ENCODE results near the gene PIGR. TPM values are rescaled to one million over a fixed set of nuclear protein-coding genes. Genes with fewer than 3 reads are reported as not detected.
A peak's percentile ranks its signal among the peaks of the same experiment; 100 is the strongest.
"Not testable (repeated sequence)": the region's sequence is repeated elsewhere in the genome, so short reads cannot be mapped to it uniquely, and the experiment has no call there.

Gene PIGR
- total RNA-seq, 1 donor from 2014 or later: 0.25 TPM

DNA sequence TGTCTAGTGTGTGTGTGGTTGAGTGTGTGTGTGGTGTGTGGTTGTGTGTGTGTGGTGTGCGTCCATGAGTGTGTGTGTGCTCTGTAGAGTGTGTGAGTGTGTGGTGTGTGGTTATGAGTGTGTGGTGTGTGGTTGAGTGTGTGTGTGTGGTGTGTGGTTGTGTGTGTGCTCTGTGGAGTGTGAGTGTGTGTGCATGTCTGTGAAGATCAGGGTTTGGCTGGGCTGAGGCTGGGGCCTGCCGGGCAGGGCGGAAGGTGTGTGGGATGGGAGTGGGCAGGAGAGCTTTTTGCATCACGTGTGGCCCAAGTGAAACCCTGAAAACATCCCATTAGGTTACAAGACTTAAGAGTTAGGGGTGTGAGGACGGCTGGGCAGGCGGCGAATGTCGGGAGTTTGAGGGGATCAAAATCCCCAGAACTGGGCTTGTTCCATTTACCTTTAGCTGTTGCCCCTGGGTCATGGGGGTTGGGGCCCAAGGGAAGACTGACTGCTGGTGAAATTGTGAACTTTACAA lies 21.6 kb downstream of the PIGR start:
- Histone ChIP-seq H3K4me3 (no peak overlapping the region), H3K27me3 (no peaks in the 10 kb centered on the region), H3K4me1 (no peaks in the 10 kb centered on the region), H3K36me3 (no peaks in the 10 kb centered on the region), H3K9me3 (no peaks in the 10 kb centered on the region), H3K27ac (no peak overlapping the region)
- TF ChIP-seq, protein P1, sequence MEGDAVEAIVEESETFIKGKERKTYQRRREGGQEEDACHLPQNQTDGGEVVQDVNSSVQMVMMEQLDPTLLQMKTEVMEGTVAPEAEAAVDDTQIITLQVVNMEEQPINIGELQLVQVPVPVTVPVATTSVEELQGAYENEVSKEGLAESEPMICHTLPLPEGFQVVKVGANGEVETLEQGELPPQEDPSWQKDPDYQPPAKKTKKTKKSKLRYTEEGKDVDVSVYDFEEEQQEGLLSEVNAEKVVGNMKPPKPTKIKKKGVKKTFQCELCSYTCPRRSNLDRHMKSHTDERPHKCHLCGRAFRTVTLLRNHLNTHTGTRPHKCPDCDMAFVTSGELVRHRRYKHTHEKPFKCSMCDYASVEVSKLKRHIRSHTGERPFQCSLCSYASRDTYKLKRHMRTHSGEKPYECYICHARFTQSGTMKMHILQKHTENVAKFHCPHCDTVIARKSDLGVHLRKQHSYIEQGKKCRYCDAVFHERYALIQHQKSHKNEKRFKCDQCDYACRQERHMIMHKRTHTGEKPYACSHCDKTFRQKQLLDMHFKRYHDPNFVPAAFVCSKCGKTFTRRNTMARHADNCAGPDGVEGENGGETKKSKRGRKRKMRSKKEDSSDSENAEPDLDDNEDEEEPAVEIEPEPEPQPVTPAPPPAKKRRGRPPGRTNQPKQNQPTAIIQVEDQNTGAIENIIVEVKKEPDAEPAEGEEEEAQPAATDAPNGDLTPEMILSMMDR (IDR thresholded peaks at IDR 0.05): no peak
- TF ChIP-seq POLR2AphosphoS5 (IDR thresholded peaks at IDR 0.05; ENCODE audit: insufficient read depth in 1 of 2, low read depth in 1 of 2) (no peak), POLR2A (IDR thresholded peaks at IDR 0.05) (no peak)
- DNase-seq (ENCODE audit: extremely low spot score in 2 of 2): no peak
- intact Hi-C loops (cut with DNase I): no loop called here

DNA sequence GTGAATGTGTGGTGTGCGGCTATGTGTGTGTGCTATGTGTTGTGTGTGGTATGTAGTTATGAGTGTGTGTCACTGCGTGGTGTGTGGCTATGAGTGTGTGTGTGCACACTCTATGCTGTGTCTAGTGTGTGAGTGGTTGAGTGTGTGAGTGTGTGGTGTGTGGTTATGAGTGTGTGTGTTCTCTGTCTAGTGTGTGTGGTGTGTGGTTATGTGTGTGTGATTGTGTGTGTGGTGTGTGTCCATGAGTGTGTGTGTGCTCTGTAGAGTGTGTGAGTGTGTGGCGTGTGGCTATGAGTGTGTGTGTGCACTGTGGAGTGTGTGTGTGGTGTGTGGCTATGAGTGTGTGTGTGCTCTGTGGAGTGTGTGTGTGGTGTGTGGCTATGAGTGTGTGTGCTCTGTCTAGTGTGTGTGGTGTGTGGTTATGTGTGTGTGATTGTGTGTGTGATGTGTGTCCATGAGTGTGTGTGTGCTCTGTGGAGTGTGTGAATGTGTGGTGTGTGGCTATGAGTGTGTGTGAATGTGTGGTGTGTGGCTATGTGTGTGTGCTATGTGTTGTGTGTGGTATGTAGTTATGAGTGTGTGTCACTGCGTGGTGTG lies 22.2 kb downstream of the PIGR start:
- DNase-seq (ENCODE audit: extremely low spot score in 2 of 2); H3K4me3 ChIP-seq; H3K4me1 ChIP-seq: not testable (repeated sequence)

DNA sequence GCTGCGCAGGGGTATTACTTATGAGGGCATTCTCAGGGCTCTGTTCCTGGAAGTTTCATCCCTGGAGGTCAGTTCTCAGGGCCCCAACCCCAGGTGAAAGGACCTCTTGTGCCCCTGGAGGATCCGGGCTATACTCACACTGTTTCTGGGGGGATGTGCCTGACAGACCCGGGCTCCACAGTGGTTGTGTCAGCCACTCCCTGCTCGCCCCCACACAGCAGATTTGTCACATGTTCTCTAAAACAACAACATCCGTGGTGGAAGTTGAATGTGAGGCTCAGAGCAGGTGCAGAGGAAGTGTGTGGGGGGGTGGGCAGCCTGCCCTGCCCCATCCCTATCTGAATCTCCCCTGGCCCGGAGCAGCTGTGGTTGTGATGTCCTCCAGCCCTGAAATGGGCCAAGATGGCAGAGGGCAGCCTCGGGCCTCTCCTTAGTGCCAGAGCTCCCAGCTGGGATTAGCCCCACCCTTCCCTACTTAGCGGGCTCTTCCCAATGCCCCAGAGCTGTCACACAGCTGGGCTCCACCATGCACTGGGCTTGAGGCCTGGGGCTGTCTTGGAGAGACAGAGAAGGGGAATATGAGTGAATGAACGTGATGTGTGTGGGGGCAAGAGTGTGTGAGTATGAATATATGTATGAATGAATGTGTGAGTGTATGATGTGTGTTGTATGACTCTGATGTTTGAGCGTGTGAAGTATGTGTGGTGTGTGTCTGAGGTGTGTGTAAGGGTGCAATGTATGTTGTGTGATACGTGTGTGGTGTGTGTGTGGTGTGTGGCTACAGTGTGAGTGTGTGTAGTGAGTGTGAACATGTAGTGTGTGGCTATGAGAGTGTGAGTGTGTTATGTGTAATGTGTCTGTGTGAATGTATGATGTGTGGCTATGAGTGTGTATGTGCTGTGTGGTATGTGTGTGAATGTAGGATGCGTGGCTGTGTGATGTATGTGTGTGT lies 23.0 kb downstream of the PIGR start:
- TF ChIP-seq POLR2A (IDR thresholded peaks at IDR 0.05) (peak in 1 of 2 donors; percentile 13), POLR2AphosphoS5 (IDR thresholded peaks at IDR 0.05; ENCODE audit: insufficient read depth in 1 of 2, low read depth in 1 of 2) (peak in 1 of 2 donors; percentile 53)
- TF ChIP-seq, protein P1 (IDR thresholded peaks at IDR 0.05): no peak
- no peaks in the 10 kb centered on the region for H3K27me3 ChIP-seq
- no peaks in the 10 kb centered on the region for H3K9me3 ChIP-seq
- no peak for DNase-seq (ENCODE audit: extremely low spot score in 2 of 2)
- H3K4me3 ChIP-seq: no peak overlapping the region
- intact Hi-C loops (cut with DNase I): no loop called here
- no peaks in the 10 kb centered on the region for H3K36me3 ChIP-seq
- H3K4me1 ChIP-seq: no peaks in the 10 kb centered on the region
- H3K27ac ChIP-seq: peak overlapping the region; percentile 67

More for the DNA sequence above, 22.2 kb downstream of the PIGR start:
- intact Hi-C loops (cut with DNase I); H3K27me3 ChIP-seq; H3K9me3 ChIP-seq; H3K27ac ChIP-seq; H3K36me3 ChIP-seq: not testable (repeated sequence)

DNA sequence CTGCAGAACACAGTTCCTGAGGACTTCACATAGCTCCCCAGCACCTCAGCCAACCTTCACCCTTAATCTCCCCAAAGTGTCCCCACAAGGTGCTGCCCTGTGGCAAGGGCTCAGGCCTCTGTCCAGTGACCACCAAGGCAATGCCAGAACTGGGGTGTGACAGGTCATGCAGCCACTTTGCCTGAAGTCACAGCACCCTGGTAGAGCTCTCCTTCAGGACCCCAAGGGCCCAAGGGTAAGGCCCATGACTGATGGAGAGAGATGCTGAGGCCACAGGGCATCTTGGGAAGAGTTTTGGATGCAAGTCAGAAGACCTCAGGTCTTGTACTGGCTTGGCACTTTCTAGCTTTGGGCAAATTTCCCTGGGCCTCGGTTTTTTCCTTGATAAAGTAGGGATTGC lies 23.7 kb downstream of the PIGR start:
- TF ChIP-seq POLR2A (IDR thresholded peaks at IDR 0.05): no peak
- TF ChIP-seq, protein P1 (IDR thresholded peaks at IDR 0.05): no peak
- TF ChIP-seq POLR2AphosphoS5 (IDR thresholded peaks at IDR 0.05; ENCODE audit: insufficient read depth in 1 of 2, low read depth in 1 of 2): no peak
- H3K27ac ChIP-seq: peak overlapping the region; percentile 67
- no peaks in the 10 kb centered on the region for H3K27me3 ChIP-seq
- H3K4me3 ChIP-seq: no peak overlapping the region
- H3K9me3 ChIP-seq: no peaks in the 10 kb centered on the region
- H3K4me1 ChIP-seq: no peaks in the 10 kb centered on the region
- no peaks in the 10 kb centered on the region for H3K36me3 ChIP-seq
- no peak for DNase-seq (ENCODE audit: extremely low spot score in 2 of 2)
- intact Hi-C loops (cut with DNase I): no loop called here

DNA sequence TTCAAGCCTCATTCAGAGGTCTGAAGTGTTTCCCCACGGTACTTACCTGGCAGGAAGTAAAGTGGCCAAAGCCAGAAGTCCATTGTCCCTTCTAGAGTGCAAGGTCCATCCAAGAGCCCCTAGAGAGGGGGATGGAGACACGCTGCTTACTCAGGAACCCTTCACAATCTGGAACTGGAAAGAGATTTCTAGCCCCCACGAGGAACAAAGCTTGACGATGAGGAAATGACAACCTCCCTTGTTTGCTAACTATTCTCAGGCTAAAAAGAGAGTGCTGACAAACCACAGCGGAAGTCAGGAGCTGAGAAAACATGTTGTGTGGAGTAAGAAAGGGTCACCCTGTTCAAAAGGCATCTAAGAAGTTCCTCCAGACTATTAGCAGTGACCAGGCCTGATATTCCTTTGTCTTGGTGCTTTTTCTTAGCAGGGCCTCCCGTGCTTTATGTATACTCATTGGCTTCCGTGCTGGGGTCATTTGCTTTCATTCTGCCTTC lies 24.4 kb downstream of the PIGR start, which contains the start of gene FCMR:
Gene FCMR (minus strand): TSS at position 170 of the 494 bp plus-strand sequence. CDS start 87 bp downstream, at position 83.
- DNase-seq (ENCODE audit: extremely low spot score in 2 of 2): no peak
- Histone ChIP-seq H3K4me1 (no peaks in the 10 kb centered on the region), H3K36me3 (no peaks in the 10 kb centered on the region), H3K9me3 (no peaks in the 10 kb centered on the region), H3K4me3 (peak within 1 kb of the TSS in 1 of 2 donors; percentile 20), H3K27ac (peak within 1 kb of the TSS; percentile 67), H3K27me3 (no peaks in the 10 kb centered on the region)
- TF ChIP-seq POLR2A (IDR thresholded peaks at IDR 0.05): no peak
- TF ChIP-seq, protein P1 (IDR thresholded peaks at IDR 0.05): no peak
- TF ChIP-seq POLR2AphosphoS5 (IDR thresholded peaks at IDR 0.05; ENCODE audit: insufficient read depth in 1 of 2, low read depth in 1 of 2): peak in 1 of 2 donors; percentile 13
- intact Hi-C loops (cut with DNase I): no loop called here

All from vagina (tissue), 2 donors.